Middle frontal gyrus (tissue), 1 donor: Measurements from ENCODE around the gene RAB11FIP4.

ENCODE experiments used
- DNase-seq: peaks from one replicate; pipeline ENCODE4 v3.0.0-alpha.2; 2015; ENCODE audit warnings: low spot score; ENCODE audit errors: extremely low spot score

Gene RAB11FIP4

GRCh38 chr17:31564883-31565301 is 173.4 kb downstream of the RAB11FIP4 start:
- no peak for DNase-seq

GRCh38 chr17:31565652-31566051 is 174.2 kb downstream of the RAB11FIP4 start:
- DNase-seq = no peak

GRCh38 chr17:31566247-31566991 is 174.9 kb downstream of the RAB11FIP4 start:
- DNase-seq = no peak

- DNase-seq = no peak
These were observed 175.5 kb downstream of the RAB11FIP4 start for GRCh38 chr17:31566992-31567373.

GRCh38 chr17:31568121-31568520 is 176.6 kb downstream of the RAB11FIP4 start:
- DNase-seq = no peak

- no peak for DNase-seq
These were observed 177.1 kb downstream of the RAB11FIP4 start for GRCh38 chr17:31568539-31568938.

GRCh38 chr17:31570231-31570630 is 178.8 kb downstream of the RAB11FIP4 start:
- DNase-seq = no peak

GRCh38 chr17:31570951-31571892 is 179.7 kb downstream of the RAB11FIP4 start:
- DNase-seq = no peak

- no peak for DNase-seq
These were observed 180.9 kb downstream of the RAB11FIP4 start for GRCh38 chr17:31572341-31572740.

- DNase-seq = no peak
These were observed 181.6 kb downstream of the RAB11FIP4 start for GRCh38 chr17:31573047-31573446.

GRCh38 chr17:31573861-31574260 is 182.4 kb downstream of the RAB11FIP4 start:
- no peak for DNase-seq

GRCh38 chr17:31574458-31574857 is 183.0 kb downstream of the RAB11FIP4 start:
- DNase-seq = no peak

- DNase-seq = no peak
These were observed 183.6 kb downstream of the RAB11FIP4 start for GRCh38 chr17:31575043-31575442.

GRCh38 chr17:31579265-31579664 is 187.8 kb downstream of the RAB11FIP4 start:
- DNase-seq = no peak

GRCh38 chr17:31580316-31580705 is 188.8 kb downstream of the RAB11FIP4 start:
- no peak for DNase-seq

- peak; percentile 47 for DNase-seq
These were observed 189.4 kb downstream of the RAB11FIP4 start for GRCh38 chr17:31580706-31581490.

- no peak for DNase-seq
These were observed 190.0 kb downstream of the RAB11FIP4 start for GRCh38 chr17:31581491-31581890.

- DNase-seq = no peak
These were observed 190.9 kb downstream of the RAB11FIP4 start for GRCh38 chr17:31582151-31582907.

GRCh38 chr17:31583772-31584356 is 192.4 kb downstream of the RAB11FIP4 start:
- DNase-seq = no peak
